PFSK-1 (cell line): ENCODE measurements around the gene POP4.

ENCODE experiments used
- FOXP2 ChIP-seq: optimal IDR thresholded peaks from 2 replicates; pipeline ENCODE3; 2011; ENCODE audit warnings: borderline replicate concordance, control low read depth, inconsistent platforms; ENCODE audit not compliant: insufficient read depth; ENCODE audit errors: extremely low read length, extremely low read depth
- POLR2AphosphoS5 ChIP-seq: IDR thresholded peaks from 2 replicates; pipeline ENCODE4 v1.6.1; 2012; ENCODE audit warnings: low read depth, mild to moderate bottlenecking, control low read depth, low read length, moderate library complexity
- SIN3A ChIP-seq: IDR thresholded peaks from 2 replicates; pipeline ENCODE4 v1.6.1; 2012; ENCODE audit warnings: mild to moderate bottlenecking, low read length, moderate library complexity, borderline replicate concordance; ENCODE audit not compliant: insufficient read depth
- TAF1 ChIP-seq: IDR thresholded peaks from 2 replicates; pipeline ENCODE4 v1.6.1; 2012; ENCODE audit warnings: low read length, control low read depth, borderline replicate concordance; ENCODE audit not compliant: insufficient read depth
- TF ChIP-seq, protein P1 (sequence below), 2 experiments: IDR thresholded peaks; 2 replicates each; pipeline versions ENCODE4 v1.6.1 to v1.8.0; 2011 to 2012; ENCODE audit warnings: low read depth in 2 of 2, low read length in 2 of 2, control low read depth in 1 of 2, inconsistent platforms in 1 of 2, mild to moderate bottlenecking in 1 of 2, moderate library complexity in 1 of 2; ENCODE audit not compliant: insufficient read depth in 1 of 2

Gene POP4

GRCh38 chr19:29573486-29573885 lies 32.6 kb upstream of the POP4 start:
- TF ChIP-seq POLR2AphosphoS5 = no peak
- TF ChIP-seq FOXP2 = no peak
- TF ChIP-seq SIN3A = no peak
- TF ChIP-seq, protein P1, sequence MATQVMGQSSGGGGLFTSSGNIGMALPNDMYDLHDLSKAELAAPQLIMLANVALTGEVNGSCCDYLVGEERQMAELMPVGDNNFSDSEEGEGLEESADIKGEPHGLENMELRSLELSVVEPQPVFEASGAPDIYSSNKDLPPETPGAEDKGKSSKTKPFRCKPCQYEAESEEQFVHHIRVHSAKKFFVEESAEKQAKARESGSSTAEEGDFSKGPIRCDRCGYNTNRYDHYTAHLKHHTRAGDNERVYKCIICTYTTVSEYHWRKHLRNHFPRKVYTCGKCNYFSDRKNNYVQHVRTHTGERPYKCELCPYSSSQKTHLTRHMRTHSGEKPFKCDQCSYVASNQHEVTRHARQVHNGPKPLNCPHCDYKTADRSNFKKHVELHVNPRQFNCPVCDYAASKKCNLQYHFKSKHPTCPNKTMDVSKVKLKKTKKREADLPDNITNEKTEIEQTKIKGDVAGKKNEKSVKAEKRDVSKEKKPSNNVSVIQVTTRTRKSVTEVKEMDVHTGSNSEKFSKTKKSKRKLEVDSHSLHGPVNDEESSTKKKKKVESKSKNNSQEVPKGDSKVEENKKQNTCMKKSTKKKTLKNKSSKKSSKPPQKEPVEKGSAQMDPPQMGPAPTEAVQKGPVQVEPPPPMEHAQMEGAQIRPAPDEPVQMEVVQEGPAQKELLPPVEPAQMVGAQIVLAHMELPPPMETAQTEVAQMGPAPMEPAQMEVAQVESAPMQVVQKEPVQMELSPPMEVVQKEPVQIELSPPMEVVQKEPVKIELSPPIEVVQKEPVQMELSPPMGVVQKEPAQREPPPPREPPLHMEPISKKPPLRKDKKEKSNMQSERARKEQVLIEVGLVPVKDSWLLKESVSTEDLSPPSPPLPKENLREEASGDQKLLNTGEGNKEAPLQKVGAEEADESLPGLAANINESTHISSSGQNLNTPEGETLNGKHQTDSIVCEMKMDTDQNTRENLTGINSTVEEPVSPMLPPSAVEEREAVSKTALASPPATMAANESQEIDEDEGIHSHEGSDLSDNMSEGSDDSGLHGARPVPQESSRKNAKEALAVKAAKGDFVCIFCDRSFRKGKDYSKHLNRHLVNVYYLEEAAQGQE (IDR thresholded peaks at IDR 0.05; ENCODE audit: insufficient read depth in 1 of 2, low read depth in 2 of 2, low read length in 2 of 2) = no peak
- TF ChIP-seq TAF1 = no peak

DNA sequence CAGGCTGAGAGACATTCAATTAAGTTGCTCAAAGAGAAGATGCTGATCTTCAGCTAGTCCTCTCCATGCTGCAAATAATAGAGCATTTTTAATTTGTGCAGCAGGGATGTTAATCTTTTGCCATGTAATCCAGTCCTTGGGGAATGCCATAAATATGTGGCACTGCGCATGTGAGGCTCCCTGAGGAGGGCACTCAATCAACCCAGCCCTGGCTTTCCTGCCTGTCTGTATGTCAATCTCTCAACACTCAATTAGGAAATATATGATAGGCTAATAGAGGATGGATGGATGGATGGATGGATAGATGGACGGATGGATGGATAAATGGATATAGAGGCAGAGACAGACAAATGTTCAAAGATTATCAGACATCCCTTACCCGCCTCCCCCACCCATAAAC lies 31.6 kb upstream of the POP4 start:
- no peak for TF ChIP-seq POLR2AphosphoS5
- TF ChIP-seq TAF1 = no peak
- TF ChIP-seq, protein P1 (IDR thresholded peaks at IDR 0.05; ENCODE audit: insufficient read depth in 1 of 2, low read depth in 2 of 2, low read length in 2 of 2) = no peak
- TF ChIP-seq SIN3A = no peak
- TF ChIP-seq FOXP2 = no peak

DNA sequence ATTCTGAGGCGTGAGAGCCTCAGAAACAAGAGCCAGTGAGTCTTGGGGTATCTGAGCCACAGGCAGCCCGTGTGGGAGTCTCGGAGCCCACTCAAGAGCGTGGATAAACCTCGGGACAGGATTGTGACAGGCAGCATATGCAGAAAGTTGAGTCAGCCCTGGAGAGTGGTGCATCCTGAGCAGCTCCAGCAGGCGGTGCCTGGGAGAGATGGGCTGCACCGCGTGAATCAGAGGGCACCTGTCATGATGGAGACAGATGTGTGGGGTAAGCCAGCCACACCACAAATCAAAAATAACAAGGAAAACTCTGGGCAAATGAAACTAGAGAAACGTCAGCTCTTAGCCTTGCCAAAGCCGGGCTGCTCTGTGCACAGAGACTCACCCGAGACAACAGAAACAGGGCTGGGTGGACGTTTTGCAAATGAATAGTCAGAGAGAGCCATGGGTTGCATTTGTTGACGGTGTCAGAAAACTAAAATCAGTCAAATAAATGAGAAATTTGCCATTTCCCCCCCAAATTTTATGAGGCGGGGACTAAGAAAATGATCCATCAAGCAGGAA lies 30.0 kb upstream of the POP4 start:
- TF ChIP-seq TAF1 = no peak
- TF ChIP-seq, protein P1 (IDR thresholded peaks at IDR 0.05; ENCODE audit: insufficient read depth in 1 of 2, low read depth in 2 of 2, low read length in 2 of 2) = no peak
- TF ChIP-seq FOXP2 = no peak
- no peak for TF ChIP-seq SIN3A
- no peak for TF ChIP-seq POLR2AphosphoS5

DNA sequence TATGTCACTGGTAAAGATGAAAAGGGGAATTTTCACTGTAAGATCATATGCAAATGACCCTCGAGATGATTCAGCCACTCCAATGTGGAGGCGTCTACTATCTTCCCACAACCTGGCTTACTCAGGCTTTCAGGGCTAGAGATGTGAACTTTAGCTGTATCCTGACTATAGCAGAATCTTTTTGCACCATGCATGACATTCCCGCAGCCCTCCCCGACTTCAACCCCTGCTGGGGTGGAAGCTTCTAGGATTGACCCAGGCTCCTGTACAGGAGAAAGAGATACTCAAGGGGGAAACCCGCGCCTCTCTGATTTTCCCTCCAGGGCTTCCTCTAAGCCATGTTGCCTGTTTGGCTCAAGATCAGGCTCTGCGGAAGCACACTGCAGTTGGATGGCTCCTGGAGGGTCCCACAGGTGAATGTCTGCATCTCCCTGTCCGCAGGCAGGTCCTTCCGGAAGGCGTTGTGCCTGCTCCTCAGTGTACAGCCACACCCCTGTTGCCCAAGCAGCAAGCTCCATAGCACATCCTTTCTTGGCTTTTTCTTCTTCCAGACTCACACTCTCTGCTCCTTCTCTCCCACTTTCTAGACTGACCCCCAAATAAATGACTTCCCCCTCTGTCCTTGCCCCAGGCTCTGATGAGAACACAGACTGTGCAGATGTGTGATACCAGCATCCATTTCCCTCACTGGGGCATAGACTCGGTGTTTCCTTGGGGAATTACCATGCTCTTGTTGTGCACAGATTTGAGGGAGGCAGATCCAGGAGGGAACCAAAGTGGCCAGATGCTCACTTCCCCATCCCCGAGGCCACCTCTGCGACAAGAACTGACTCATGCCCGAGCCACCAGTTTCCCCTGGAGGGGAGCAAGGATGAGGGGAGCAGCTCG lies 29.1 kb upstream of the POP4 start:
- TF ChIP-seq SIN3A (no peak), POLR2AphosphoS5 (no peak), FOXP2 (no peak), TAF1 (no peak)
- TF ChIP-seq, protein P1 (IDR thresholded peaks at IDR 0.05; ENCODE audit: insufficient read depth in 1 of 2, low read depth in 2 of 2, low read length in 2 of 2) = no peak
